Epithelial cell of alveolus of lung (primary cell): ENCODE data around the gene SPRR2E. TPM values are rescaled to one million over a fixed set of nuclear protein-coding genes. Genes with fewer than 3 reads are reported as not detected.

Source experiments
- total RNA-seq: library from RNA; depleted of rRNA; stranded (reverse); fragments of >200 nt; gene quantifications from 2 replicates; pipeline ENCODE4 v1.2.1, GENCODE V29; 2015

The SPRR2E gene
- not detected in 2 replicates for total RNA-seq

DNA sequence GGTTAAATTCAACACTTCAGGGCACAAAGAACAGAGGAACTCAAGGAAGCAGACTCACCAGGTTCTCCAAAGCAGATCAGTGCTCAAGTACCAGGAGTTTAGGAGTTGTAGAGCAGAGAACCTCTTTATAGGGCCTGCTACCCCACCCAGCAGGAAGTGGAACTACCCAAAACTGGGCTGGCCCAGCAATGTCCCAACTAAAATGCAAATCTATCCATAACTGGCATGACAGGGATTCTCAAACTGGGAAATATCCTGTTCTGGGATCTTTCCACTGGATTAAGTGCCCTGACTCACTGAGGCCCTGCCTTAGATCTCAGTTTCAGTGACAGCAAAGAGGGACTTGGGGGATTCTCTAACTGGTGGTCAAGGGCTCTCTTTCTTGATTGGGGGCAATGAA lies at the start of gene SPRR2E:
Gene SPRR2E (minus strand): TSS at position 101 of the 400 bp plus-strand sequence. CDS start 775 bp downstream, outside the sequence.

DNA sequence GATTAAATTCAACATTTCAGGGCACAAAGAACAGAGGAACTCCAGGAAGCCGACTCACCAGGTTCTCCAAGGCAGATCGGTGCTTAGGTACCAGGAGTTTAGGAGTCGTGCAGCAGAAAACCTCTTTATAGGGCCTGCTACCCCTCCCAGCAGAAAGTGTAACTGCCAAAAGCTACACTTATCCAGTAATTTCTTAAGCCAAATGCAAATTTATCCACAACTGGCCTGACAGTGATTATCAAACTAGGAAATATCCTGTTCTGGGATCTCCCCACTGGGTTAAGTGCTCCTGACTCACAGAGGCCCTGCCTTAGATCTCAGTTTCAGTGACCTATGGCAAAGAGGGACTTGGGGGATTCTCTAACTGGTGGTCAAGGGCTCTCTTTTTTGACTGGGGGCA lies 19.1 kb upstream of the SPRR2E start, which contains the start of gene SPRR2F:
Gene SPRR2F (minus strand): TSS at position 101 of the 400 bp plus-strand sequence. CDS start 783 bp downstream, outside the sequence.

DNA sequence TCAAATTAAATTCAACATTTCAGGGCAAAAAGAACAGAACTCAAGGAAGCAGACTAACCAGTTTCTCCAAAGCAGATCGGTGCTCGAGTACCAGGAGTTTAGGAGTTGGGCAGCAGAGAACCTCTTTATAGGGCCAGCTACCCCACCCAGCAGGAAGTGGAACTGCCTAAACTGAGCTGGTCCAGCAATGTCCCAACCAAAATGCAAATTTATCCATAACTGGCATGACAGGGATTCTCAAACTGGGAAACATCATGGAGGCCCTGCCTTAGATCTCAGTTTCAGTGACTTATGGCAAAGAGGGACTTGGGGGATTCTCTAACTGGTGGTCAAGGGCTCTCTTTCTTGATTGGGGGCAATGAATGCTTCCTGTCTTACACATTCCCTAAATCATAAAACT lies 22.8 kb downstream of the SPRR2E start, which contains the start of gene SPRR2B:
Gene SPRR2B (minus strand): TSS at position 101 of the 400 bp plus-strand sequence. CDS start 772 bp downstream, outside the sequence.

DNA sequence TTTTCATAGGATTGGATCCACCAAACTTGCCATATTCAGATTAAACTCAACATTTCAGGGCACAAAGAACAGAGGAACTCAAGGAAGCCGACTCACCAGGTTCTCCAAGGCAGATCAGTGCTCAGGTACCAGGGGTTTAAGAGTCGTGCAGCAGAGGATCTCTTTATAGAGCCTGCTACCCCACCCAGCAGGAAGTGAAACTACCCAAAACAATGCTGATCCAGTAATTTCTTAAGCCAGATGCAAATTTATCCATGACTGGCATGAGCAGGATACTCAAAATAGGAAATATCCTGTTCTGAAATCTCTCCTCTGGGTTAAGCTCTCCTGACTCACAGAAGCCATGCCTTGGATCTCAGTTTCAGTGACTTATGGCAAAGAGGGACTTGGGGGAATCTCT lies 37.0 kb downstream of the SPRR2E start, which contains the start of gene SPRR2A:
Gene SPRR2A (minus strand): TSS at position 138 of the 400 bp plus-strand sequence. CDS start 777 bp downstream, outside the sequence.

Other genes starting within 250 kb of the SPRR2E start
- gene LCE7A, start 234.5 kb downstream of the SPRR2E start, total RNA-seq = not detected in 2 replicates
- gene SMCP, start 216.2 kb downstream of the SPRR2E start, total RNA-seq = not detected in 2 replicates
- not detected in 2 replicates for gene IVL, start 186.0 kb downstream of the SPRR2E start, total RNA-seq
- gene SPRR5, start 147.3 kb downstream of the SPRR2E start, total RNA-seq = not detected in 2 replicates
- not detected in 2 replicates for gene SPRR4, start 123.9 kb downstream of the SPRR2E start, total RNA-seq
- gene SPRR1A, start 110.4 kb downstream of the SPRR2E start, total RNA-seq = not detected in 2 replicates
- gene SPRR3, start 92.8 kb downstream of the SPRR2E start, total RNA-seq = not detected in 2 replicates
- not detected in 2 replicates for gene SPRR1B, start 63.3 kb downstream of the SPRR2E start, total RNA-seq
- not detected in 2 replicates for gene SPRR2D, start 53.4 kb downstream of the SPRR2E start, total RNA-seq
- not detected in 2 replicates for gene SPRR2A, start 37.0 kb downstream of the SPRR2E start, total RNA-seq
- not detected in 2 replicates for gene SPRR2B, start 22.9 kb downstream of the SPRR2E start, total RNA-seq
- gene SPRR2F, start 19.0 kb upstream of the SPRR2E start, total RNA-seq = not detected in 2 replicates
- gene SPRR2G, start 56.4 kb upstream of the SPRR2E start, total RNA-seq = not detected in 2 replicates
- gene LELP1, start 108.9 kb upstream of the SPRR2E start, total RNA-seq = not detected in 2 replicates
- gene PRR9, start 123.1 kb upstream of the SPRR2E start, total RNA-seq = not detected in 2 replicates
- gene LORICRIN, start 165.2 kb upstream of the SPRR2E start, total RNA-seq = not detected in 2 replicates
- gene PGLYRP3, start 218.4 kb upstream of the SPRR2E start, total RNA-seq = not detected in 2 replicates